HG02798 (cell line): ENCODE results near the gene LIAS.
"Not testable (repeated sequence)": the region's sequence is repeated elsewhere in the genome, so short reads cannot be mapped to it uniquely, and the experiment has no call there.

Source experiments
- ATAC-seq: cut with Tn5 transposase; IDR thresholded peaks from one replicate; pipeline ENCODE4 v1.9.1; 2021; ENCODE audit warnings: mild to moderate bottlenecking; ENCODE audit not compliant: unreplicated experiment, poor library complexity

The LIAS gene

DNA sequence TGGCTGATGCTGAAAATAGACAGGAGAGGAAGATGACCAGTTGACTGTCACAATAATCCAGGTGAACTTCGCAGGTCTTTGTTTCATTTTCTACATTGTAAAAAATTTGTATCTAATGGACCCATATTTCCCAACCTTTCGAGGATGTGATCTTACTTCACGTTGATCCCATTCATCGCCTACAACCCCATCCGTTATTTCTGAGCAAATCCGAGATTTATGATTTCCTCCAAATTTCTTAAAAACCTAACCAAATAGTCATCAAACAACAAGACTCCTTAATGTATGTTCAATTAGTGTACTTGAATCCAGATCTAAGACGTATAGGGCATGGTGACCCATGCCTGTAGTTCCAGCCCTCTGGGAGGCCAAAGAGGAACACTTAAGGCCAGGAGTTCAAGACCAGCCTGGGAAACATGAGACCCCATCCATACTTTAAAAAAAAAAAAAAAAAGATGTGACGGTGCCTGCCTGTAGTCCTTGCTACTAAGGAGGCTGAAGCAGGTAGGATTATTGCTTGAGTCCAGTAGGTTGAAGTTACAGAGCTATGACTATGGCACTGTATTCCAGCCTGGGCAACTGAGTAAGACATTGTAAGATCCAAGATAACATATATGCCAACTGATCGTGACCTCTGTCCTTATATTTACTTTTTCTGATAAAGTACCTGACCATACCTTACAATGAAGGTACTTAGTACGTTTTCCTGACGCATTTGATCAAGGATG lies 5.8 kb upstream of the LIAS start:
- ATAC-seq, result no peak

DNA sequence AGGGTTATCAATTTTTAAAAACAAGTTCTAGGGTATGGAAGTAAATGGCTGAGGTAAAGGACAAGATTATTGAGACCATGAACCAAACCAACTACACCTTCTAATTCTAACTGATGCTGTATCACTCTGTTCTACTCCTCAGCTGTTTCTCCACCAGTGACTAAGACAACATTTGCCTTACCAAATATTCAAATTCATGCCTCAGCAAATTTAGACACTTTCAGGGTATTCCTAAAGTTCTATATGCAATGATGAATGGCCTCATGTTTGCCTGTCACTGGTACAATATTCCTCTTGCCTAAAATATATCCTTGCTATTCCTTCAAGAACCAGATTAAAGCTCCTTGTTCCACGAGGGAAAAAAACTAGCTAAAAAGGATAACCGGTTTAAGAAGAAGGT lies 5.1 kb upstream of the LIAS start:
- no peak for ATAC-seq

DNA sequence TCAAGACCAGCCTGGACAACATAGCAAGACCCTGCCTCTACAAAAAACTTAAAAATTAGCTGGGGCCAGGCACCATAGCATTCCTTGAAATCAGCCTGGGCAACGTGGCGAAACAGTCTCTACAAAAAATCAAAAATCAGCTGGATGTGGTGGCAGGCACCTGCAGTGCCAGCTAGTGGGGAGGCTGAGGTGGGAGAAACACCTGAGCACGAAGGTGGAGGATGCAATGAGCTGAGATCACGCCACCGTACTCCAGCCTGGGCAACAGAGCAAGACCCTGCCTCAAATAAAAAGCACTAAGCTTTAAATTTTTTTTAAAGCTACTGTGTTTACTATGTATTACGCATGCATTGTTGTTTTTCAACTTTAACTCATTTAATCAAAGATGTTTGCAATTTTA lies 3.4 kb upstream of the LIAS start:
- no peak for ATAC-seq

DNA sequence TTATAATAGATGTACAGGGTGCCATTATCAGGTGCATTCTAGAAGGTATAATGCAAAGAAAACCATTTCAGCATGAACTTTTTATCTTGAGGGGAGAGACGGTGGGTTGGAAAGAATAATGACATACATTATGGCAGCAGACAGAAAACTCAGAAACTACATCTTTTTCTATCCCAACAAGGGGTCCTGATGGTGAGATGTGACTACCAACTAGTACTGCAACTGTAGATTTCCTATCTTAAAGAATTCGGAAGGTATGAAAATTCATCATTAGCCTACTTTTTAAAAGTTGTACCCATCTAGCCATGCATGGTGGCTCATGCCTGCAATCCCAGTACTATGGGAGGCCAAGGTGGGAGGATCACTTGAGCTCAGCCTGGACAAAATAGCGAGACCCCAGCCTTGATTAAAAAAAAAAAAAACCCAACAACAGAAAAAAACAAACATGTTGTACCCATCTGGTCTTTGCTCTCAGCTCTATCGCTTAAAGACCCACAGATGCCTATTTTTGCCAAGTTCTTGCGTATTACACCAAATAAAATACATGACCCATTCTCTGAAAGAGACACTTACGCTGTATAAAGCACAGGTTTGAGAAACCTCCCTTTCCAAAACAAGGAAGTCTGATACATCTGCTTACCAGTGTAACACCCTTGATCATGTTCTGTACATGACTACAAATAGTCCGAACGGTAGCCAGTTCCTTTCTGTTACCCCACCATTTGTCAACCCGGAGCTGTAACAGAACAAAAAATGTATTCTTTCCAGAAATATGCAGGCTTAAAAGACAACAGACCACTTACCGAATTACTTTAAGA lies 1.7 kb upstream of the LIAS start:
- no peak for ATAC-seq

DNA sequence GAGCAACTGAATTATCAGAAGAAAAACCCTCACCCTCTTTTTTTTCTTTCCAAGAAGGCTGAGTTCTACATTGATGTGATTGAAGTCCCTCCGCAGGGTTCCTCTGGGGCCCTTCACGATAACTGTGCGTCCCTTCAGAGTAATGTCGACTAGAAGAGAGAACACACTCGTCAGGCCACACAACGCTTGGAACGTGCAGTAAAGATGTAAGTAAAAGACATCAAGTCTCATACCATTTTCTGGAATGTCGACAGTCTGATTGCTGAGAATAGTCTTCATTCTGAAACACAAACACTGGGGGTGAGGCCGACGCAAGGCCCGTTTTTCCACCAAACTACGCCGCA lies 723 bp upstream of the LIAS start:
- not testable (repeated sequence) for ATAC-seq

DNA sequence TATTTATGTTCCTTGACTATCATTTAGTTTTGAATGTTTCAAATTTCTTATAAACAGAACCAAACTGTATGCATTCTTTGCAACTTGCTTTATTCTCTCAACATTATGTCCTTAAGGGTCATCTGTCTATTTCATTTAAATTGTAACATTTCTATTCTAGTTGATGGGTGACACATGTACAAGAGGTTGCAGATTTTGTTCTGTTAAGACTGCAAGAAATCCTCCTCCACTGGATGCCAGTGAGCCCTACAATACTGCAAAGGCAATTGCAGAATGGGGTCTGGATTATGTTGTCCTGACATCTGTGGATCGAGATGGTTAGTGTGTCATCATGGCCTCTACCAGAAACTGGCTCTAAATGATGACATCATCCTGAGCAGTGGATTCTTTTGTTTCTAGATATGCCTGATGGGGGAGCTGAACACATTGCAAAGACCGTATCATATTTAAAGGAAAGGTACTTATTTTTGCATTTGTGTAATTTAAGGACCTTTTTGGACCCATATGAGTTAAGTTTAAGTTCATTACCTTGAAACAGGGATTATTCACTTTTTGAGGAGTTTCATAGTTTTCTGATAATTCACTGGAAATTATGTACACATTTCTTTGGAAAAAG lies 6.1 kb downstream of the LIAS start:
- ATAC-seq, result no peak

DNA sequence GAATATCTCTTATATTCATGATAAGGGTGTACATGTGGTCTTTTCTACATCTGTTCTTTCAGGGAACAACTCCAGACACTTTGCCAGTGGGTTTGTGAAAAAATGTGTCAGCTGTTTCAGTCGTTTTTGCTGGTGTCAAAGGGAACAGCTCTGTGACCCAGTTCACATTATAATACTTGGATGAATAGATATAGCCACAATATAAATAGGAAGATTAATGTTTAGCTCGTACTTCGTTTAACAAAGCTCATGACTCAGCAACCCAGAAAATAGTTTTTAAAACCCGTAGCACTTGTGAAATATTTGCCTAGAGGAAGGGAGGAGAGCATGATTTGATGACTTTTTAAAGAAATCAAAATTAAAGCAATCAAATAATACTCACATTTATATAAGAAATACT lies 7.9 kb downstream of the LIAS start:
- ATAC-seq, result no peak

DNA sequence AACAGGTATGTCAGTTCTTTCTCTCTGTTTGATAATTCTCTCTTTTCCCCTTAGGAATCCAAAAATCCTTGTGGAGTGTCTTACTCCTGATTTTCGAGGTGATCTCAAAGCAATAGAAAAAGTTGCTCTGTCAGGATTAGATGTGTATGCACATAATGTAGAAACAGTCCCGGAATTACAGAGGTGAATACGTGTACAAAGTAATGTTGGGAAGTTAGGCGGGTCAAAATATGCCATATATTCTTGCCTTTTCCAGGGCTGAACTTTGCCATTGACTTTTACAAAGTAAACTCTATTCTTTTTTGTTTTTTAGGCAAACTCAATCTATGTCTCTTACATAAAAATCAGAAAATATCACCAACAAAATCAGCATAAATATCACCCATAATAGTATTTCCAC lies 8.6 kb downstream of the LIAS start:
- ATAC-seq, result no peak

DNA sequence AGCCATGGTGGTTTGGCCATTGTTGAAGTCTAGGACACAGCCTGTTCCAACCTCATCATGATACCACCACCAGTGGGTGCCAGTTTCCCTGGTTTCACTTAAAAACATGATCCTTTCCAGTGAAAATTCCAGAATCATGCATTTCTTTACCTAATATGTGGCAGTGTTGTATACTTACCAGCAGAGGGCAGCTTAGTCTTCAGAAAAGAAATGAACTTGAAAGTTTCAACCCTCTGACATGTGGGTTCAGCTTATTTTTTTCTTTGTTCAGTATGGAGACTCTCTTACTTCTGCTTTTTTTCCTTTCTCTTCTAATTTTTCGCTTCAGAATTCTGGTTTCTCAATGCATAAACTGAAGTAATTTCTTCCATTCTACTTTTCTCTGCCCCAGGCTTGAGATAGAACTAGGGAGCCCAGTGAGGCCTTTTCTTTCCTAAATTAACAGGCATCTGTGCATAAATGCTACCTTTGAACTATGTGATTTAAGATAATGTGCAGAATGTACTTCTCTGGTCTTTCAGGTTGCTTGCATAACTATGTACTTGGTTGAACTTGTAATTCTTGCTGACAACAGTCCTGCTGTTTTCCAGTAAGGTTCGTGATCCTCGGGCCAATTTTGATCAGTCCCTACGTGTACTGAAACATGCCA lies 10.7 kb downstream of the LIAS start:
- peak; percentile 80 for ATAC-seq

DNA sequence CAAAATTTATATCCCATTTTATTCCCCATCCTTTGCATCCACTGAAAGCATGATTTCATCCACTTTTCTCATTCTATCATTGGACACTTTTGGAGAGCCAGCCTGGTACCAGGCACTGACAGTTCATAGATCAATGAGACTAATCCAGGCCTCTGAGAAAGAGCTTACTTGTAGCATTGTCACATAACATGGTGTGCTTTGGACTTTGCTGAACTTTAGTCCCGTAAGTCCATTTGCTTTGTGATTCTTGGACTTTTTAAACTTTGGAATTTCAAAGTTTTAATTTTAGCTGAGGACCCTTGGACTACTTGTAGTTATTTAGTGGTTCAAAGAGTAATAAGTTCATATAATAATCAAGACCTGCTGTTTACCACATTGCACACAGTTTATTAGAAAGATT lies 11.5 kb downstream of the LIAS start:
- no peak for ATAC-seq

DNA sequence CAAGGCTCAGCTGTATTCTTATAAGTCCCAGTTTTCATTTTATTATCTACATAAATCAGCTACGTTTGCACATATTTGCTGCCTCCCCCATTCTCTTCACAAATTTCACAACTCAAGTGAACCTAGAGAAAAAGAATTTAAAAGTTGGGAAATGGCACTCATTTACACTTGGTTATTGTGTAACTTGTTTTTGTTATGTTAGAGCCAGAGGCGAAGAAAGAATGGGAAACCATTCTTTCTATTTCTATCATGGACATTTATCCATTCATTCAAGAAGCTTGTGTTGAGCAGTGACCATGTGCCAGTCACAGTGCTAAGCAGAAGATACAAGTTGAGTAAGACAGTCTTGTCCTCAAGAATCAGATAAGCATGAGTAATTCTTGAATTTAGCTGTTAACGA lies 13.5 kb downstream of the LIAS start:
- no peak for ATAC-seq

DNA sequence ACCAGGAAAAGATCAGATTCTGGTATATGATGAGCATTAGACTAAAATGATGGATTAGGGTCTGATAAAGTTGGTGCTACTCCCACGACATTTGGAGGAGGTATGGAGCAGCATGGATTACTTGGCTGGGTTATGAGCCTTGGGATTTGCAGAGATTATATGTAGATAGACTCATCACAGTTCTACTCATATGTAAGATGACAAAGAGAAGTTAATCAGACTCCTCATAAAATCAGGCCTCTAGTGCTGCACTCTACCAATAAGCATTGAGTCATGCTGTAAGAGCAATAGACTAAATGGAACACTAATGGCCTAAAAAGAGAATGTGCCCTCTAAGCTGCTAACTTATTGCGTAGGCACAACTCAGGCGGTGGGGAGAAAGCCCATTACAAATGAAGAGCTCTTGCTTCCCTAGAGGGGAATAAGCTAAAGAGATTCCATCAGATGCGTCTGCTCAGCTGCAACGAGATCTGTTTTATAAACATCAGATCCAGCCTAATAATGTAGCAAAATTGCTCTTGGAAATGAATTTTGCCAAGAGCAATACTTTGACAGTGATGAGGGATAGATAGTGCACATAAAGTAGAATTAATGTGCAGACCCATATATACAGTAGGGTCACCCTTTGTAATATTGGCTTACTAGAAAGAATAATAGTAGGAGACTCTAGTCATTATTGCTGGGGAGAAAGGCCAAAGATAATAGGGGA lies 17.5 kb downstream of the LIAS start:
- ATAC-seq, result no peak

DNA sequence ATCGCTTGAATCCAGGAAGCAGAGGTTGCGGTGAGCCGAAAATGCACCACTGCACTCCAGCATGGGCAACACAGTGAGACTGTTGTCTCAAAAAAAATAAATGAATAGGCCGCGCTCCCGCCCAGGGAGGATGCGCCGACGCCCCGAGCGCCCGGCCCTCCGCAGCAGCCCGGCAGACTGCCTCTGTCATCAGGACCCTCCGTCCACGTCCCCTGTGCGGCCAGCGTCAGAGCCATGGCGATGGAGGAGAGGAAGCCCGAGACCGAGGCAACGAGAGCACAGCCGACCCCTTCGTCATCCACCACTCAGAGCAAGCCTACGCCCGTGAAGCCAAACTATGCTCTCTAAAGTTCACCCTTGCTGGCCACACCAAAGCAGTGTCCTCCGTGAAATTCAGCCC lies 21.4 kb downstream of the LIAS start:
- no peak for ATAC-seq

DNA sequence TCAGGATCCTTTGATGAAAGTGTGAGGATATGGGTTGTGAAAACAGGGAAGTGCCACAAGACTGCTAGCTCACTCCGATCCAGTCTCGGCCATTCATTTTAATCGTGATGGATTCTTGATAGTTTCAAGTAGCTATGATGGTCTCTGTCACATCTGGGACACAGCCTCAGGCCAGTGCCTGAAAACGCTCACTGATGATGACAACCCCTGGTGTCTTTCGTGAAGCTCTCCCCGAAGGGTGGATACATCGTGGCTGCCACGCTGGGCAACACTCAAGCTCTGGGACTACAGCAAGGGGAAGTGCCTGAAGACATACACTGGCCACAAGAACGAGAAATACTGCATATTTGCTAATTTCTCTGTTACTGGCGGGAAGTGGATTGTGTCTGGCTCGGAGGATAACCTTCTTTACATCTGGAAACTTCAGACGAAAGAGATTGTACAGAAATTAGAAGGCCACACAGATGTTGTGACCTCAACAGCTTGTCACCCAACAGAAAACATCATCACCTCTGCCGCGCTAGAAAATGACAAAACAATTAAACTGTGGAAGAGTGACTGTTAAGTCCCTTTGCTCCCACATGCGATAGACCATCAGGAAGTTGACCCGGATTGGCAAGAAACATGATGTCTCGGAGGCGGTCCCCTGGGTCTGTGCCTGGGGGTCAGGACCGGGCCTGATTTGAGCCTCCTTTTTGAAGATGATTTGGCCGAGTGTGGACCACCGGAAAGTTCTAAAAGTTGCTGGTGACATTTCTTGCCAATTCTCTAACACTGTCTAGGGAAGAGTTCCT lies 22.2 kb downstream of the LIAS start:
- no peak for ATAC-seq

DNA sequence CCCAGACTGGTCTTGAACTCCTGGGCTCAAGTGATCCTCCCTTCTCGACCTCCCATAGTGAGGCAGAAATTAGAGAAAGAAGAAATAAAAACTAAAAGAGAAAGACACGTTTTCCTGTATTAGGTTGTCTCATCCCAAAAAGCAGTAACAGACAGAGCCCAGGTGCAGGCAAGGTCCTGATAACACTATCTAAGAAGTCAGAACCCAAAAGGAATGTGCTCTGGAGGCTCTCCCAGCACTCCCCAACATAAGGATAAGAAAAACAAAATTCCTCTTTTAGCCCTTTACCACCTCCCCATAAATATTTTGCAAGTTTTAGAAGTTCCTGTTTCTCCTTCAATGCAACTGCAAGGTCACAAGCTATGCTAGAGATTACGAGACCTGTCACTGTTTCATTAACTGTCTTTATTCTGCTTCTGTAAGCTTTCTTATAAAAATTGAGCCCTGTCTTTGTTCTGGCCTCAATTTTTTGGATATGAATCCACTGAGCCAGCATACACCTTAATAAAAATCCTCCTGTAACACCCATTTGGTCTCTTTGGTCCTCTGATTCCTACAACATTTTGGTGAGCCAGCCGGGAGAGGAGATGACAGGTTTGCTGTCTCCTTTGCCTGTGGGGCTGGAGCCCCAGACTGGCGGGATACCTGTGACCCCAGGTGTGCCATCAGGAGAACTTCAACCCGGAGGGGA lies 25.9 kb downstream of the LIAS start:
- no peak for ATAC-seq

DNA sequence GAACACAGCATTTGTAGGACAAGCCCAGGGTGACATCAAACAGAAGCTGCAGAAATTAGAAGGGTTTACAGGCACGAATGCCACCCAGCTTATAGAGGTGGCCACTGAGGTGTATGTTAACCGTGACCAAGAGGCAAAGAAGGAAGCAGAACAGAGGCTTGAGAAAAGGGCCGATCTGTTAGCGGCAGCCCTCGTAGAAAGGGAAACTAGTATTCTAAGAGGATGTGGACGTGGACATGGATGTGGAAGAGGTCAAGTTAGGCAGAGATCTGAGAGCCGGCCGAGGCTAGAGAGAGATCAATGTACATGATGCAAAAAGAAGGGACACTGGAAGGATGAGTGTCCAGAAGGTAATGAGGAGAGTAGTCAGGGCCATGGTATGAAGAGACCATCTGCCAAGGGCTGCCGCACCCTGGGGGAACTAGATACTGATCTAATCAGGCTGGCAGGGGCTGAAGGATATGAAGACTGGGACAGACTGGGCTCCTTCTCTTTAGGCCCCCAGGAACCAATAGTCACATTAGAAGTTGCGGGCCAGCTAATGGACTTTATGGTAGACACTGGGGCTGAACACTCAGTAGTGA lies 27.5 kb downstream of the LIAS start:
- no peak for ATAC-seq

DNA sequence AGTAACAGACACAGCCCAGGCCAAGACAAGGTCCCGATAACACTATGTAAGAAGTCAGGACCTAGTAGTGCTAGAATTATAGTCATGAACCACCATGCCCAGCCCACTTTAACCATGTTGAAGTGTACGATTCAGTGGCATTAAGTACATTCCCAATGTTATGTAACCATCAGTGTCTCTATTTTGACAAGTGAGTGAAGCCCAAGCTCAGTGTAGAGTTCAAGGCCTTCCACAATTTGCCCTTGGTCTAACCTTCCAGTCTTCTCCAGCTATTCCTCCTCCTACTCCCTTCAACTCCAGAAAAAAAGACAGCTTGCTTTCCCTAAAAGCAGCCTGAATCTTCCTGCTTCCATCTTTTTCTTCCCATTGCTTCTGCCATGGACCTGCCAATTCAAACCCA lies 31.5 kb downstream of the LIAS start:
- ATAC-seq, result no peak

DNA sequence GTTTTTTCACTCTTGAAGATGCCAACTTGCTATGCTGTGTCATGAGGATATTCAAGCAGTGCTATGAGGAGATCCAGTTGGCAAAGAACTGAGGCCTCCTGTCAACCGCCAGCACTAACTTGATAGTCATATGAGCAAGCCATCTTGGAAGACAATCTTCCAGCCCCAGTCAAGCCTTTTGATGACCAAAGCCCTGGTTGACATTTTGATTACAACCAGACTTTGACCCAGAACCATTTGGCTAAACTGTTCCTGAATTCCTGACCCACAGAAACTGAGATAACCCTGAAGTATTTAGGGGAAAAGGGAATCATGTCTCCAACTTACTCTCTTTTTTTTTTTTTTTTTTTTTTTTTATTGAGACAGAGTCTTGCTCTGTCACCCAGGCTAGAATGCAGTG lies 35.5 kb downstream of the LIAS start:
- no peak for ATAC-seq
